ENCODE results near the gene ZCCHC14.

ZCCHC14 gene

DNA sequence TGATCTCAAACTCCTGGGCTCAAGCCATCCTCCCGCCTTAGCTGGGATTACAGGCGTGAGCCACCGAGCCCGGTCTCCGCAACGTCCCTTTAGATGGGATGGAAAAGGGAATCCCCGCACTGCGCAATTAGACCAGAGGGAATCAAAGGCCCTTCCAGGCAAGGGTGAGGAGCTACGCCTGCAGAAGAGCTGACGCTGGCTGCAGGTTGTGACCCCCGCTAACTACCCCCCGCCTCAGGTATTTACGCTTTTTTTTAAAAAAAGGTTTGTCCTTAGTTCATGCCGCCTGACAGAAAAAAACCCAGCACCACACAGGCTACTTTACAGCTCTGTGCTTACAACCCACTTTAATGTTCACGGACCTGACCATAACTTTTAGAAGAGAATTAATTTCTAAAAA is 26.9 kb downstream of the ZCCHC14 start:
- H3K4me1 ChIP-seq (ENCODE audit: low read length) = no peaks in the 10 kb centered on the region
- no peak overlapping the region for H3K4me2 ChIP-seq (ENCODE audit: low read depth, low read length)
- no peaks in the 10 kb centered on the region for H4K20me1 ChIP-seq (ENCODE audit: insufficient read depth, low read length)
- no peak overlapping the region for H3K9ac ChIP-seq (ENCODE audit: low read length)
- no peak overlapping the region for H2AFZ ChIP-seq (ENCODE audit: low read length)
- DNase-seq = no peak
- H3K27me3 ChIP-seq (replicated peaks; ENCODE audit: insufficient read depth, low read length) = no peaks in the 10 kb centered on the region
- no peaks in the 10 kb centered on the region for H3F3A ChIP-seq (ENCODE audit: insufficient read depth, low read length)
- no peaks in the 10 kb centered on the region for H3K9me3 ChIP-seq (replicated peaks; ENCODE audit: insufficient read depth, low read length)
- H3K36me3 ChIP-seq (replicated peaks; ENCODE audit: insufficient read depth, low read length) = no peaks in the 10 kb centered on the region
- no peak overlapping the region for H3K4me3 ChIP-seq (ENCODE audit: low read length)
- no peak overlapping the region for H3K27ac ChIP-seq (ENCODE audit: low read length)
- H3K79me2 ChIP-seq (ENCODE audit: low read length) = no peaks in the 10 kb centered on the region
- TF ChIP-seq, protein P1, sequence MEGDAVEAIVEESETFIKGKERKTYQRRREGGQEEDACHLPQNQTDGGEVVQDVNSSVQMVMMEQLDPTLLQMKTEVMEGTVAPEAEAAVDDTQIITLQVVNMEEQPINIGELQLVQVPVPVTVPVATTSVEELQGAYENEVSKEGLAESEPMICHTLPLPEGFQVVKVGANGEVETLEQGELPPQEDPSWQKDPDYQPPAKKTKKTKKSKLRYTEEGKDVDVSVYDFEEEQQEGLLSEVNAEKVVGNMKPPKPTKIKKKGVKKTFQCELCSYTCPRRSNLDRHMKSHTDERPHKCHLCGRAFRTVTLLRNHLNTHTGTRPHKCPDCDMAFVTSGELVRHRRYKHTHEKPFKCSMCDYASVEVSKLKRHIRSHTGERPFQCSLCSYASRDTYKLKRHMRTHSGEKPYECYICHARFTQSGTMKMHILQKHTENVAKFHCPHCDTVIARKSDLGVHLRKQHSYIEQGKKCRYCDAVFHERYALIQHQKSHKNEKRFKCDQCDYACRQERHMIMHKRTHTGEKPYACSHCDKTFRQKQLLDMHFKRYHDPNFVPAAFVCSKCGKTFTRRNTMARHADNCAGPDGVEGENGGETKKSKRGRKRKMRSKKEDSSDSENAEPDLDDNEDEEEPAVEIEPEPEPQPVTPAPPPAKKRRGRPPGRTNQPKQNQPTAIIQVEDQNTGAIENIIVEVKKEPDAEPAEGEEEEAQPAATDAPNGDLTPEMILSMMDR (IDR thresholded peaks at IDR 0.05; ENCODE audit: low read length) = no peak
- TF ChIP-seq EZH2phosphoT487 (IDR thresholded peaks at IDR 0.05; ENCODE audit: low read length) (no peak), EZH2 (optimal IDR thresholded peaks at IDR 0.05; ENCODE audit: low read depth, low read length) (no peak)
- H3K9me2 ChIP-seq (replicated peaks; ENCODE audit: insufficient read depth, low read length) = no peaks in the 10 kb centered on the region

DNA sequence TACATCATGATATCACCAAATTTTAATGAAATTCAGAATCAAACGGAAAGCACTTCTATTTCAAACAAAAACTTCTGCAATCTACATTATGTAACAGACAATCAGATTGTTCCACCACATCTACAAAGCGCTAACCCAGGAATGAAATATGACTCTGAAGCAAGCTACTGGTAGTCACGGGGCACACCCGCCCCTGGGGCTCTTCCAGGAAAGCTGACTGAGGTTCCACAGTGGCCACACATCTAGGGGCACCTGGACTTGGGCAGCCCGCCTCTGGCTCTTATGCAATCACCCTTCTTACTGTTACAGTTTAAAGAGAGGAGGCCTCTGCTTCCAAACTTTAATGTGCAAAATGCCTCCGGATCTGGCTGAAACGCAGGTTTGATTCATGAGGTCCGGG is 27.5 kb downstream of the ZCCHC14 start:
- no peak overlapping the region for H3K9ac ChIP-seq (ENCODE audit: low read length)
- H3K4me2 ChIP-seq (ENCODE audit: low read depth, low read length) = no peak overlapping the region
- no peaks in the 10 kb centered on the region for H3K79me2 ChIP-seq (ENCODE audit: low read length)
- no peaks in the 10 kb centered on the region for H3K36me3 ChIP-seq (replicated peaks; ENCODE audit: insufficient read depth, low read length)
- no peaks in the 10 kb centered on the region for H3K4me1 ChIP-seq (ENCODE audit: low read length)
- no peaks in the 10 kb centered on the region for H3K9me2 ChIP-seq (replicated peaks; ENCODE audit: insufficient read depth, low read length)
- H3K27me3 ChIP-seq (replicated peaks; ENCODE audit: insufficient read depth, low read length) = no peaks in the 10 kb centered on the region
- TF ChIP-seq, protein P1 (IDR thresholded peaks at IDR 0.05; ENCODE audit: low read length) = no peak
- TF ChIP-seq EZH2 (optimal IDR thresholded peaks at IDR 0.05; ENCODE audit: low read depth, low read length) (no peak), EZH2phosphoT487 (IDR thresholded peaks at IDR 0.05; ENCODE audit: low read length) (no peak)
- H4K20me1 ChIP-seq (ENCODE audit: insufficient read depth, low read length) = no peaks in the 10 kb centered on the region
- H3K27ac ChIP-seq (ENCODE audit: low read length) = no peak overlapping the region
- no peaks in the 10 kb centered on the region for H3K9me3 ChIP-seq (replicated peaks; ENCODE audit: insufficient read depth, low read length)
- no peak overlapping the region for H2AFZ ChIP-seq (ENCODE audit: low read length)
- DNase-seq = no peak
- no peak overlapping the region for H3K4me3 ChIP-seq (ENCODE audit: low read length)
- H3F3A ChIP-seq (ENCODE audit: insufficient read depth, low read length) = no peaks in the 10 kb centered on the region

DNA sequence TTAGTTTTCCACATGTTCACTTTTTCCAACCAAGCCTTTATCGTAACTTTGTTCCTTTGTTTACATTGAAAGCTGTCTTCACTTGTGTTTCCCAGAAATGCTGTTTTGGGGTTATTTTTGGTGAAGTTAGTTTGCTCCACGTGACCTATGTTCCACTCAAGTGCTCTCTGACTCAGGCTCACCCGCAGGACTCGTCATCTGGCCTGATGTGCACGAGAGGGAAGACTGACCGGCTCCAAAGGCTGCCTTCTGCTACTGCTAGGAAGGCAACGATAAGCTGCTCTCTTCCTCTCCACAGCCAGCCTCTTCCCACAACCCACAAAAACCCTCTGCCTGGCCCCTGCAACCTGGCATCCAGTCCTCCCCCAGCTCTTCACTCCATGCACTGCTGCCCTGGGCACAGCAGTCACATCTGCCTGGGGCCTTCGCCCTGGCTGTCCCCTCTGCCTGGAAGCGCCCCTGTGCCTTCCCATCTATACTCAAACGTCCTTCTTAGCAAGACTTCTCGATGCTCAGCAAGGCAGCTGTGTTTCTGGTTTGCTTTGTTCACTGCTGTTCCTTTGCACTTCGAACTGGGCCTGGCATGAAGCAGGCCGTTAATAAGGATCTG is 28.0 kb downstream of the ZCCHC14 start:
- H3K9me2 ChIP-seq (replicated peaks; ENCODE audit: insufficient read depth, low read length) = no peaks in the 10 kb centered on the region
- DNase-seq = no peak
- no peaks in the 10 kb centered on the region for H3F3A ChIP-seq (ENCODE audit: insufficient read depth, low read length)
- no peaks in the 10 kb centered on the region for H3K79me2 ChIP-seq (ENCODE audit: low read length)
- H3K36me3 ChIP-seq (replicated peaks; ENCODE audit: insufficient read depth, low read length) = no peaks in the 10 kb centered on the region
- TF ChIP-seq, protein P1 (IDR thresholded peaks at IDR 0.05; ENCODE audit: low read length) = no peak
- TF ChIP-seq EZH2phosphoT487 (IDR thresholded peaks at IDR 0.05; ENCODE audit: low read length) (no peak), EZH2 (optimal IDR thresholded peaks at IDR 0.05; ENCODE audit: low read depth, low read length) (no peak)
- H4K20me1 ChIP-seq (ENCODE audit: insufficient read depth, low read length) = no peaks in the 10 kb centered on the region
- no peak overlapping the region for H3K9ac ChIP-seq (ENCODE audit: low read length)
- H3K27ac ChIP-seq (ENCODE audit: low read length) = no peak overlapping the region
- no peaks in the 10 kb centered on the region for H3K27me3 ChIP-seq (replicated peaks; ENCODE audit: insufficient read depth, low read length)
- H3K4me2 ChIP-seq (ENCODE audit: low read depth, low read length) = no peak overlapping the region
- no peaks in the 10 kb centered on the region for H3K4me1 ChIP-seq (ENCODE audit: low read length)
- H3K9me3 ChIP-seq (replicated peaks; ENCODE audit: insufficient read depth, low read length) = no peaks in the 10 kb centered on the region
- H2AFZ ChIP-seq (ENCODE audit: low read length) = no peak overlapping the region
- H3K4me3 ChIP-seq (ENCODE audit: low read length) = no peak overlapping the region
